GM19372 (cell line): ENCODE results near the gene EDN3.
"Not testable (repeated sequence)": the region's sequence is repeated elsewhere in the genome, so short reads cannot be mapped to it uniquely, and the experiment has no call there.

Experiments
- ATAC-seq: cut with Tn5 transposase; IDR thresholded peaks from one replicate; pipeline ENCODE4 v1.9.1; 2021; ENCODE audit warnings: mild to moderate bottlenecking, low read depth, moderate library complexity; ENCODE audit not compliant: unreplicated experiment

Gene EDN3

GRCh38 chr20:59334651-59335300 is 34.4 kb downstream of the EDN3 start:
- ATAC-seq: no peak

DNA sequence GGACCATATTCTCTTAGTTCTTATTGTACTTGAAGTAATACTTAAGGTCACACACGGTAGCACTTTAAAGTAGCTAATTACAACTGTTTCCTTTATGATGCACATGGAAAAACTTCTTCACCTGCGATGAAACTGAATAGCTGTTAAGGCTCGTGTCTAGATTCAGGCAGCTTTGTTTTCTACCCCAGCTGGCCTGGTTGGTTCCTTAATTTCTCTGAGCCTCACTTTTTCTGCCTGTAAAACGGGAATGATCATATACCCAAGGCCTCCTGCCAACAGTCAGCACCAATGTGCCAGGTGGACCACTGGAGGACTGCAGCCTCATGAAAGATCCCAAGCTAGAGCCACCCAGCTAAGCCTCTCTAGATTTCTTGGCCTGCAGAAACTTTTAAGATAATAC is 35.0 kb downstream of the EDN3 start:
- no peak for ATAC-seq

DNA sequence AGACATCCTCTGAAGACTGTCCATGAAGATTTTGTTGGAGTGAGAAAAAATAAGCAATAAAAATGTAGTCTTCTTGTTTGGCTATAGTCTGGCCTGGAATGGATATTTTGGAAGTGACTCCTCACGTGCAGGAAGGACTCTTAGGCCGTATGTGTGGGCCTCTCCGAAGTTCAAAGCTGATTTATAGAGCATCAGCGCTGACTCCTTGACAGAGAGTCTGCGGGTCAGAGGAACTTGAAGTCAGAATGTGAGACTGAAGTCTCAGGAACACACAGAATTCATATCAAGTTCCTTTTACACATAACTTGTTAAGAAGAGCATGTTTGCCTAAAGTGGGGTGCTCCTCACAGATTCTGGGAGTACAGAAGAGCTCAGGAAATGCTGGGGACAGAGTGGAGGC is 36.1 kb downstream of the EDN3 start:
- ATAC-seq: no peak

- ATAC-seq: not testable (repeated sequence)
These were observed 38.0 kb downstream of the EDN3 start for GRCh38 chr20:59338444-59338843.

DNA sequence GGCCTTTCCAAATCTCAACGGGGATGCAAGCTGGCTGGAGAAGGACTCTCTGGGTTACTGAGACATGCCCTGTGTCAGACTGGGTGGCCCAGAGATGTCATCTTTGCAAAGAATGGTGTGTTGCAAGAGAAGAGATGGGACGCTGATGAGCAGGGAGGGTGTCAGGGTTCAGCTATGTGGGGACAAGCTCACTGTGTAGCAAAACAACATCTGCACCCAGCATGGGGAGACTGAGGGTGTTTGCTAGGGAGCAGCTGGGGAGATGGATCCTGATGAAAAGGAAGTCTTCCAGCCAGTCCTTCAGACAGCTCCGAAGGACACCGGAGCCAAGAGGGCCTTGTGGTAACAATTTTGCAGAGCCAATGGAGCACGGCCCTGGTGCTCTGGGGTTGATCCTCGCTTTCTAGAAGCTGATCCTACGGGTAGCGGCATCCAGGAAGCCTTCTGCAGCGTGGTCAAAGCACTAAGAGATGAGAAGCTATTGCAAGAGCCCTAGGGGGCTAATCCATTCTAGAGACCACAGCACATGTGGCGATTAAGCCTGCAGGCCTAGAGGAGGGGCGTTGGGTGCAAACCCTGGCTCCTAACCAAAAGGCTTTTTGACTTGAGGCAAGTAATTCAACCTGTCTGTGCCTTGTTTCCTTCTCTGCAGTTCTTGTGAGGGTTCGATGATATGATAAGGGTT is 39.9 kb downstream of the EDN3 start:
- no peak for ATAC-seq

DNA sequence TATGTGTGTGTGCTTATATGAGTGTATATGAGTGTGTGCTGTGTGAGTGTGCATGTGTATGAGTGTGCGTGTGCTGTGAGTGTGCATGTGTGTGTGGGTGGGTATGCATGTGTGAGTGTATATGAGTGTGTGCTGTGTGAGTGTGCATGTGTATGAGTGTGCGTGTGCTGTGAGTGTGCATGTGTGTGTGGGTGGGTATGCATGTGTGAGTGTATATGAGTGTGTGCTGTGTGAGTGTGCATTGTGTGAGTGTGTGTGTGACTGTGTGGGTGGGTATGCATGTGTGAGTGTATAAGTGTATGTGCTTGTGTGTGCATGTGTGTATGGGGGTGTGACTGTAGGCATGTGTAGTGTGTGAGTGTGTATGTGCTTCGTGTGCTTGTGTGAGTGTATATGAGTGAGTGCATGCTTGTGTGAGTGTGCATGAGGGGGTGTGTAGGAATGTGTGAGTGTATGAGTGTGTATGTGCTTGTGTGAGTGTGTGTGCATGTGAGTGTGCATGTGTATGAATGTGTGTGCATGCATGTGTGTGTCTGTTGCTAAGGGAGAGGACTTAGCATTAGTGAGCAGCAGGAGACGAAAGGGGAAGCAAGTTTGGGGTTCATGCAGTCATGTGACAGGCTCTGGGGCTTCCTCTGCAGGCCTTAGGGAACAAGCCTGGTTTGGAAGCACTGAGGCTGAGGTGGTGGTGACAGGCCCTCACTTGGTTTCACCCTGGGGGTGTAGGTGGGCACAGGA is 41.0 kb downstream of the EDN3 start:
- ATAC-seq: not testable (repeated sequence)

DNA sequence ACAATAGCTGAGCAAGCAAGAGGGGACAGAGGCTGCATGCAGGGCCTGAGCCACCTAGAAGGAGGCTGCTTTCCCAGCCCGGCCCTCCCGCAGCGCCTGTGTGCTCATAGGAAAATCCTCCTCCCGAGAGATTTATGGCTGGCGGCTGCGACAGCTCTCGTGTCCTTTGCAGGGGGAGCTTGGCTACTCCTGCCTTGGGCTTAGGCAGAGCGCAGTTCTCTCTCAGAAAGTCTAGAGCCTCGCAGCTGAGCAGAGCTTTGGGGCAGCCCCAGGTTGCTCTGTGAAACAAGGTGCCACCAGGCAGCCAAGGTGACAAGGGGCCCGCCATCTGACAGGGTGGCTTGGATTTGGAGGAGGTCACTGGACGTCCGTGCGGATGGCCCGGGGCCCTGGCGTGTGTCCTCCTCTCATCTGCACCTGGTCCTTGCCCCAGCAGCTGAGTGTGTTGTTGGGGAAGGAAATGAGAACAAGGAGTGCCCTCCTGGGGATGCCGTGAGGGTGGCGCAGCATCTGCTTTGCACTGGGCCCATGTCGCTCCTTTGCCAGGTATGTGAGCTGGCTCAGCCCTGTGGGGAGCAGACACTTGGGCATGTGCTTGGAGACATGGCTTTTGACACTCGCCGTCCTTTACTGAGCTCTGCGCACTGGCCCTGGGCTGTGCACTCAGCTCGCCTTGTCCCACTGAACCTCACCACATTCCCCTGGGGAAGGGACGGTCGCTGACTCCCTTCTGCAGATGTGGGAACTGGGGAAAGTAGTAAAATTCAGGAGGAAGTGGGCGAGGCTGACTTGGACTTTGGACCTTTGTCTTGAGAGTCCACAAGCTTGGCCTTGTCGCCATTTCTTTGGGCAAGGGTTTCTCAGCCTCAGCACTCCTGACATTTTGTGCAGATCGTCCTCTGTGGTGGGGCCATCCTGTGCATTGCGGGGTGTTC is 41.9 kb downstream of the EDN3 start:
- ATAC-seq: no peak

- no peak for ATAC-seq
These were observed 45.6 kb downstream of the EDN3 start for GRCh38 chr20:59346061-59346460.

- ATAC-seq: no peak
These were observed 48.9 kb downstream of the EDN3 start for GRCh38 chr20:59349277-59349676.

- ATAC-seq: no peak
These were observed 50.1 kb downstream of the EDN3 start for GRCh38 chr20:59350330-59351156.

DNA sequence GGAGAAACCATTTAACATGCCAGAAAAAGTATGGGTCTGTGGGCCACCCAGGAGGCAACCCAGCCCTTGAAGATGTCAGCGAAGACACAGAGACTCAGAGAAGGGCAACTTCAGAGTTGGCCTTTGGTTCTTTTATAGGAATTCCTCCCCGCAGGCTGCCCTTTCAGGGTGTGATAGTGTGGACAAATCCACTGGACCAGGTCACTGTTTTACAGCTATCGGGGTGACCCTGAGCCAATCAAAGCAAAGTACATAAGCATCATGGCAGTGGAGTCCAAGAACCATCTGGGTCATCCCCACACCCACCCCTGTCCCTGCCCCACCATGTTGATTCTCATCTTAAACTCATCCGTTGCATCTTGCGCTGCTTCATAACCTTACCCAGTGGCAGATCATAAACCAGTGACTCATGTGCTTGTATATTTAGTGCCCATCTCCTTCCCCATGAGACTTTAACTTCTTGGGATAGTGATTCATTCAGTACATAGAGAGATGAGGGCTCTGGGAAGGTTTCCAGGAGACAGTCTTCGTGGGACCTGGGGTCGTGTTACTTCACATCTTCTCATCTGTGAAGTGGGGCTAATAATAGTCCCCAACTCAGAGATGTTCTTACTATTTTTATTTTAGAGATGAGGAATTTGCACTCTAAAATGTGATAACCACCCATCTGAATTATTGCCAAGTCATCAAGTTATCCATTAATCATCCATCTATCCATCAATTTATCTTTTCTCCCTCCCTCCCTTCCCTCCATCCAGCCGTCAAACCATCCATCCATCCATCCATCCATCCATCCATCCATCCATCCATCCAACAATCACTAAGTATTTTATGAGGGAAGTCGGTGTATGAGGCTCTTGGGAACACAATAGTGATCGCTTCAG is 51.0 kb downstream of the EDN3 start:
- ATAC-seq: no peak

DNA sequence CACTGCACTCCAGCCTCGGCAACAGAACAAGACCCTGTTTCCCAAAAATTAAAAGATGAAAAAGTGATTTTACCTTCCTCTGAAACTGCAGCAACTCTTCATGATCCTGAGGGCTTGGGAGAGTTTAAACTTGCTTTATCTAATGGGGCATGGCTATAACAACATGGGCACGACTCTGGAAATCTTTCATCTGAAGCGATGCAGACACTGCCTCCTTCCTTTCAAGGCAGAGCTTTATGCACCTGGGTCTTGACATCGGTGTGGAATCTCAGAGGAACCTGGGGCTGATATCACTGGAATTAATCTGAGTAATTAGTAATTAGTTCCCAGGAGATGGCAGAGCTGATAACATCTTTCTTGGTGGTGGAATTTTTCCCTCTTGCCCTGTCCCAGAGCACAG is 52.1 kb downstream of the EDN3 start:
- no peak for ATAC-seq

DNA sequence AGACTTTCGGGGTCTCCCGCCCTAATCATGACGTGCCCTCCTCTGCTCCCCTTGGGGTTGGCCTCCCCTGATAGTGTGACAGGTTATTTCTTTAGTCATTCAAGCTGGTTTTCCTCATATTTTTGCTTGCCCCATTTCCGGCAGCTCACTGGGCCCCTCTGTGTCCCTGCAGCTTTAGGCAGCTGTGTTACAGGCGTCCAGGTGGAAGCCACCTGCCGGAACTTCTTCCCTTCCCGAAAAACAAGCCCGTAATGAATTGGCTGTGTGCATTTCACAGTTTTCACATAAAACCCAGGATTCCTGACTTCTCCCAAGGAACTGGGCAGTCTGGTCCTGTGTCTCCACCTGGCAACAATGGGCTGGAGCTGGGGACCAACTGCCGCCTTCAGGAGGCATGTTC is 52.6 kb downstream of the EDN3 start:
- ATAC-seq: no peak

DNA sequence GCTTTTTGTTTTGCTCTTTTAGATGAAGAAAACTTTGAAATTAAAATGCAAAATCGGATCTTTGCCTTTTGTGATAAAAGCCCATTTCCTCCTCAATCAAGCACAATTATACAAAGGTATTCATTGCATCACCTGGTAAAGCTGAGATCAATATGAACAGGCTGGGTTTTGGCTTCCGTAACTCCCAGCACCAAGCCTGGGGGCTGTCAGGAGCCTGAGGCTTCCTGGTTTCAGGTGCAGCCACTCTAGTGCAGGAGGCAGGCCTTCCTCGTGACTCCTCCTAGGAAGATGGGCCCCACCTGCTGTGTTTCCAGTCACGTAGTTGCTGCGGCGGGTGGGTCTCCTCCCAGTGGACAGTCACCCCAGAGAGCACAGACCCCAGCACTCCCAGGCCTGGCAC is 54.0 kb downstream of the EDN3 start:
- ATAC-seq: no peak

DNA sequence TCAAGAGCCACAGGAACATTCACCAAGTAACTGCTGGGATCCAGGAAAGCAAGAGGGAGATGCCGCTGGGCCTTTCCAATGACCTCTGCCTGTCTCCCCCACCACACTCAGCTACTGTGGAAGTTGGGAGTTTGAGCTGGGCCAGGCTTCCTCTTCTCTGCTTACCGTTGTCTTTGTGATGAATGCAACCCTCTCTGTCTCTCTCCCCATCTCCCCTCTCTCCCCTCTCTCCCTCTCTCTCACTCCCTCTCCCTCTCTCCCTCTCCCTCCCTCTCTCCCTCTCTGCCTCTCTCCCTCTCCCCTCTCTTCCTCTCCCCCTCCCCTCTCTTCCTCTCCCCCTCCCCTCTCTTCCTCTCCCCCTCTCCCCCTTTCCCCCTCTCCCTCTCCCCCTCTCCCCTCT is 54.8 kb downstream of the EDN3 start:
- ATAC-seq: no peak

DNA sequence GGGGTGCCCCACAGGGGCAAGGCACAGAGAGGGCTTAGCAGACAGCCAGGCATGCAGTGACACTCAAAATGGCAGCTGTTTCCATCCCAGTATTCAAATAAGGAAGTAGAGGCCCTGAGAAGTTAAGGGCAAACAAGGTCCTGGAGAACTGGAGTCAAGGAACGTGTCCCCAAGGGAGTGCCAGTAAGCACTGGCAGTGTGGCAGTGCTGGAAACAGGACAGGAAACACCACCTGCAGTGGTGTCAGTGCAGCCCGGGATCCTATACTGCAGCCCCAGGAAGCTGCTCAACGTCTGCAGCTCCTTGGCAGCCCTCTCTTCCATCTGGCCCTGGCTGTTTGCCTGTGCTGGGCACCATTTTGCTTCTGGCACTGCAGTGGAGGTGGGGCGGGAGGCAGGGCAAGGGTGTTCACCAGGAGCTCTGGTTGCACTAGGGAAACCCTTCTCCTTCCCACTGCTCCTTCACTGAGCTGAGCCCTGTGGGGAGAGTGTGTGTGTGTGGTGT is 56.3 kb downstream of the EDN3 start:
- no peak for ATAC-seq

GRCh38 chr20:59358793-59359192 is 58.4 kb downstream of the EDN3 start:
- not testable (repeated sequence) for ATAC-seq

GRCh38 chr20:59359906-59360725 is 59.7 kb downstream of the EDN3 start:
- ATAC-seq: no peak
